ENCODE results near the gene AP4M1.

DNA sequence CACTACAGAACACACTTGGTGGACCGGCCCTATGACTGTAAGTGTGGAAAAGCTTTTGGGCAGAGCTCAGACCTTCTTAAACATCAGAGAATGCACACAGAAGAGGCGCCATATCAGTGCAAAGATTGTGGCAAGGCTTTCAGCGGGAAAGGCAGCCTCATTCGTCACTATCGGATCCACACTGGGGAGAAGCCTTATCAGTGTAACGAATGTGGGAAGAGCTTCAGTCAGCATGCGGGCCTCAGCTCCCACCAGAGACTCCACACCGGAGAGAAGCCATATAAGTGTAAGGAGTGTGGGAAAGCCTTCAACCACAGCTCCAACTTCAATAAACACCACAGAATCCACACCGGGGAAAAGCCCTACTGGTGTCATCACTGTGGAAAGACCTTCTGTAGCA, 37.3 kb upstream of the AP4M1 start:
- TF ChIP-seq CTCF (IDR thresholded peaks at IDR 0.05) (no peak), ZFX (IDR thresholded peaks at IDR 0.05; ENCODE audit: borderline replicate concordance) (no peak)
